ENCODE measurements around the gene TMEM72. TPM values are rescaled to one million over a fixed set of nuclear protein-coding genes. Genes with fewer than 3 reads are reported as not detected.

Gene TMEM72
- total RNA-seq, 1 donor = not detected

DNA sequence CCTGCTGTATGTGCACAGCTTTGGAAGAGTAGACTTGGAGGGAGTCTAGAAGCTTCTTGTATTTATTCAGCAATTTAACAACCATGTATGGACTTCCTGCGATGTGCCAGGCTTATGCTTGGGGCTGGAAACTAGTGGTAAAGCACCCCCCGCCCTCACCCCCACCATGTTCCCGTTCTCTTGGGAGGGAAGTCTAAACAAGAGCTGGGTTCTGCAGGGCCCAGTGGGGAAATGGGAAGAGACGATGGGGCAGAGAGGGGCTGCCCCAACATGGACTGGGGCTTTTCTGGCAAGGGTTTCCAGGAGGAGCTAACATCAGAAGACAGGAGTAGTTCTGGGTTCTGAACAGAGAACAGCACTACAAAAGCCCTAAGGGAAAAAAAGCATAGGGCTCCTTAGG, 56.5 kb downstream of the TMEM72 start:
- Histone ChIP-seq H3K4me3 (ENCODE audit: insufficient read depth, low read length) (no peak overlapping the region), H3K27ac (ENCODE audit: low read depth, low read length) (no peak overlapping the region), H4K20me1 (ENCODE audit: insufficient read depth, low read length) (no peaks in the 10 kb centered on the region), H3K36me3 (ENCODE audit: insufficient read depth, low read length) (peaks cover 5% of the 10 kb centered on the region), H3K9me3 (ENCODE audit: low read depth, low read length) (no peaks in the 10 kb centered on the region), H3K79me2 (ENCODE audit: insufficient read depth, low read length) (no peaks in the 10 kb centered on the region), H2AFZ (ENCODE audit: low read length) (peak overlapping the region; percentile 61), H3K4me2 (ENCODE audit: insufficient read depth, low read length) (peak overlapping the region; percentile 18), H3K4me1 (ENCODE audit: insufficient read depth, low read length) (peaks cover 20% of the 10 kb centered on the region), H3K27me3 (ENCODE audit: insufficient read depth, low read length) (no peaks in the 10 kb centered on the region)
- no peak for DNase-seq (ENCODE audit: insufficient read length, low spot score, missing footprints)
- TF ChIP-seq, protein P1, sequence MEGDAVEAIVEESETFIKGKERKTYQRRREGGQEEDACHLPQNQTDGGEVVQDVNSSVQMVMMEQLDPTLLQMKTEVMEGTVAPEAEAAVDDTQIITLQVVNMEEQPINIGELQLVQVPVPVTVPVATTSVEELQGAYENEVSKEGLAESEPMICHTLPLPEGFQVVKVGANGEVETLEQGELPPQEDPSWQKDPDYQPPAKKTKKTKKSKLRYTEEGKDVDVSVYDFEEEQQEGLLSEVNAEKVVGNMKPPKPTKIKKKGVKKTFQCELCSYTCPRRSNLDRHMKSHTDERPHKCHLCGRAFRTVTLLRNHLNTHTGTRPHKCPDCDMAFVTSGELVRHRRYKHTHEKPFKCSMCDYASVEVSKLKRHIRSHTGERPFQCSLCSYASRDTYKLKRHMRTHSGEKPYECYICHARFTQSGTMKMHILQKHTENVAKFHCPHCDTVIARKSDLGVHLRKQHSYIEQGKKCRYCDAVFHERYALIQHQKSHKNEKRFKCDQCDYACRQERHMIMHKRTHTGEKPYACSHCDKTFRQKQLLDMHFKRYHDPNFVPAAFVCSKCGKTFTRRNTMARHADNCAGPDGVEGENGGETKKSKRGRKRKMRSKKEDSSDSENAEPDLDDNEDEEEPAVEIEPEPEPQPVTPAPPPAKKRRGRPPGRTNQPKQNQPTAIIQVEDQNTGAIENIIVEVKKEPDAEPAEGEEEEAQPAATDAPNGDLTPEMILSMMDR (IDR thresholded peaks at IDR 0.05; ENCODE audit: extremely low read depth, low read depth, low read length) = no peak

DNA sequence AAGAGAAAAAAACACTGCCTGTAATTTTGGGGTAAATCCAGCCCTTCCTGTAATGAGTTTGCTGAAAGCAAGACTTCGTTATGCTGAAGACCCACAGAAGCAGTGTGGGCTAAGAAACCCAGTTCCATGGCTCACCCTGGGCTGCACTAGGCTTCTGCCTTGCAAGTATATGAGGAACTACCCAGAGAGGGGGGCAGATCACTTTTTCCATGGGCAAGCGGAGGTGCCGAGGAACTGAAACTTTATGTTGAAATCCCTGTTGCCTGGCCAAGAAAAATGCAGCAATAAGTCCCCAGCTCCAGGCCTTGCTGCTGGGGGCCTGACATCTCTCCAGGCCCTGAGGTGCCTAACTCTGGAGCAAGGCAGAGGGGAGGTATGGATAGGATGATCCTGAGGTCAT, 57.0 kb downstream of the TMEM72 start:
- no peaks in the 10 kb centered on the region for H3K79me2 ChIP-seq (ENCODE audit: insufficient read depth, low read length)
- no peaks in the 10 kb centered on the region for H3K9me3 ChIP-seq (ENCODE audit: low read depth, low read length)
- H3K4me2 ChIP-seq (ENCODE audit: insufficient read depth, low read length) = peak overlapping the region; percentile 18
- H3K4me3 ChIP-seq (ENCODE audit: insufficient read depth, low read length) = no peak overlapping the region
- TF ChIP-seq, protein P1 (IDR thresholded peaks at IDR 0.05; ENCODE audit: extremely low read depth, low read depth, low read length) = no peak
- H3K4me1 ChIP-seq (ENCODE audit: insufficient read depth, low read length) = peaks cover 20% of the 10 kb centered on the region
- peak; percentile 88 for DNase-seq (ENCODE audit: insufficient read length, low spot score, missing footprints)
- H4K20me1 ChIP-seq (ENCODE audit: insufficient read depth, low read length) = no peaks in the 10 kb centered on the region
- no peaks in the 10 kb centered on the region for H3K27me3 ChIP-seq (ENCODE audit: insufficient read depth, low read length)
- peak overlapping the region; percentile 61 for H2AFZ ChIP-seq (ENCODE audit: low read length)
- peaks cover 5% of the 10 kb centered on the region for H3K36me3 ChIP-seq (ENCODE audit: insufficient read depth, low read length)
- no peak overlapping the region for H3K27ac ChIP-seq (ENCODE audit: low read depth, low read length)

DNA sequence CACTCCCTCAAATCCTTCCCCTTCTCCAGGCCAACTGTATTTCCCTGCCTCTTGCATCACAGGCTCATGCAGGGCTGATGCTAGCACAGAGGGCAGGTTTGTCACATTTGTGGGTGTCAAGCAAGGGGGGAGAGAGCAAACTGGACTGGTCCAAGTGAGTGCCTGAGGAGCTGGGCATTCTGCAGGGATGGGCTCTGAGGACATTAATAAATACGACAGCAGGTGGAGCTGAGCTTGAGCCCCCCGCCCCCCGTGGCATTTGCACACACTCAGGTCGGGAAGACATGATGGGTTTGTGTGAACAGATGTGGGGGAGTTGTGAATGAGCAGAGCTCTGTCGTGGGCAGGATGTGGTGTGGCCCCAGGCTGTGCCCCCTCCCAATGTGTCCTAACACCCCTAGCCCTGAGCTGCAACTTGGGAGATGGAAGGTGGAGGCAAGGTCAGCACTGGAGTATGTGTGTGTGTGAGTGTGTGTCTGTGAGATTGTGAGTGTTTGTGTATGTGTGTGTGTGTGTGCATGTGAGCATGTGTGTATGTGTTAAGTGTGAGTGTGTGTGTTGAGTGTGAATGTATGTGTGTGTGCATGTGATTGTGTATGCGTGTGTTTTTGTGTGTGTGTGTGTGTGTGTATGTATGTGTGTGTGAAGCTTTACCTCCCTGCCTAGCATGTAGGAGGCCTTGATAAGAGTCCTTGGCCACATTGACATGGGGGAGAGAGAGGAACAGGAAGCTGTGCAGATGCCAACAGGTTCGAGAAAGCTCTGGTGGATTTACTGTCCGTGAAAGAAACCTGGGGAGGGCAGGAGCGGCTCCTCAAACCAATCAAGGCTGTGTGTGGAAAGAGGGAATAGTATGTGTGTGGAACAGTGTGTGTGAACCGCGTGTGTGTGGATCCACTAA, 57.6 kb downstream of the TMEM72 start:
- H3K27ac ChIP-seq (ENCODE audit: low read depth, low read length) = no peak overlapping the region
- peaks cover 20% of the 10 kb centered on the region for H3K4me1 ChIP-seq (ENCODE audit: insufficient read depth, low read length)
- TF ChIP-seq, protein P1 (IDR thresholded peaks at IDR 0.05; ENCODE audit: extremely low read depth, low read depth, low read length) = no peak
- H3K9me3 ChIP-seq (ENCODE audit: low read depth, low read length) = no peaks in the 10 kb centered on the region
- H3K4me2 ChIP-seq (ENCODE audit: insufficient read depth, low read length) = peak overlapping the region; percentile 18
- no peaks in the 10 kb centered on the region for H3K27me3 ChIP-seq (ENCODE audit: insufficient read depth, low read length)
- H4K20me1 ChIP-seq (ENCODE audit: insufficient read depth, low read length) = no peaks in the 10 kb centered on the region
- H3K36me3 ChIP-seq (ENCODE audit: insufficient read depth, low read length) = peaks cover 5% of the 10 kb centered on the region
- no peaks in the 10 kb centered on the region for H3K79me2 ChIP-seq (ENCODE audit: insufficient read depth, low read length)
- H2AFZ ChIP-seq (ENCODE audit: low read length) = peak overlapping the region; percentile 61
- no peak overlapping the region for H3K4me3 ChIP-seq (ENCODE audit: insufficient read depth, low read length)
- peak; percentile 54 for DNase-seq (ENCODE audit: insufficient read length, low spot score, missing footprints)

DNA sequence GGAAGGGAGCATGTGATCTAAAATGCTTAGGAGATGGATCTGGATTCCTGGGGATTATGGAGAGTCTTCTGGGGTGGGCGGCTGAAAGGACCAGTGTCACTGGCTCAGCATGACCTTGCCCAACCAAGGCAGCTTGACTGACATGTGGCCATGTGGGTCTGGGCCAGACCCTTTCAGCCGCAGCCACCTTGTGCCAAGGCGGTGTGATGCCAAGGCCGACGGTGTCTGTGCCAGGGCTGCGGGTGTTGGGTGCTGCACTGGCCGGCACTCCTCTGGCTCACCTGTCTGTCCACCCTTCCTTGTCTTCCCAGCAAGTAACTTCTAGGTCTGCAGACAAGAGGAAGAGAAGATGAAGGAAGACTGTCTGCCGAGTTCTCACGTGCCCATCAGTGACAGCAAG, 58.7 kb downstream of the TMEM72 start:
- H3K4me2 ChIP-seq (ENCODE audit: insufficient read depth, low read length) = no peak overlapping the region
- H3K27ac ChIP-seq (ENCODE audit: low read depth, low read length) = no peak overlapping the region
- H3K9me3 ChIP-seq (ENCODE audit: low read depth, low read length) = no peaks in the 10 kb centered on the region
- TF ChIP-seq, protein P1 (IDR thresholded peaks at IDR 0.05; ENCODE audit: extremely low read depth, low read depth, low read length) = no peak
- H3K4me3 ChIP-seq (ENCODE audit: insufficient read depth, low read length) = no peak overlapping the region
- H3K4me1 ChIP-seq (ENCODE audit: insufficient read depth, low read length) = peaks cover 27% of the 10 kb centered on the region
- DNase-seq (ENCODE audit: insufficient read length, low spot score, missing footprints) = no peak
- no peaks in the 10 kb centered on the region for H3K27me3 ChIP-seq (ENCODE audit: insufficient read depth, low read length)
- no peaks in the 10 kb centered on the region for H3K79me2 ChIP-seq (ENCODE audit: insufficient read depth, low read length)
- no peaks in the 10 kb centered on the region for H4K20me1 ChIP-seq (ENCODE audit: insufficient read depth, low read length)
- H3K36me3 ChIP-seq (ENCODE audit: insufficient read depth, low read length) = peaks cover 5% of the 10 kb centered on the region
- no peak overlapping the region for H2AFZ ChIP-seq (ENCODE audit: low read length)

All from osteoblast (primary cell).